Measurements from ENCODE around the gene CRBN.

Gene CRBN

DNA sequence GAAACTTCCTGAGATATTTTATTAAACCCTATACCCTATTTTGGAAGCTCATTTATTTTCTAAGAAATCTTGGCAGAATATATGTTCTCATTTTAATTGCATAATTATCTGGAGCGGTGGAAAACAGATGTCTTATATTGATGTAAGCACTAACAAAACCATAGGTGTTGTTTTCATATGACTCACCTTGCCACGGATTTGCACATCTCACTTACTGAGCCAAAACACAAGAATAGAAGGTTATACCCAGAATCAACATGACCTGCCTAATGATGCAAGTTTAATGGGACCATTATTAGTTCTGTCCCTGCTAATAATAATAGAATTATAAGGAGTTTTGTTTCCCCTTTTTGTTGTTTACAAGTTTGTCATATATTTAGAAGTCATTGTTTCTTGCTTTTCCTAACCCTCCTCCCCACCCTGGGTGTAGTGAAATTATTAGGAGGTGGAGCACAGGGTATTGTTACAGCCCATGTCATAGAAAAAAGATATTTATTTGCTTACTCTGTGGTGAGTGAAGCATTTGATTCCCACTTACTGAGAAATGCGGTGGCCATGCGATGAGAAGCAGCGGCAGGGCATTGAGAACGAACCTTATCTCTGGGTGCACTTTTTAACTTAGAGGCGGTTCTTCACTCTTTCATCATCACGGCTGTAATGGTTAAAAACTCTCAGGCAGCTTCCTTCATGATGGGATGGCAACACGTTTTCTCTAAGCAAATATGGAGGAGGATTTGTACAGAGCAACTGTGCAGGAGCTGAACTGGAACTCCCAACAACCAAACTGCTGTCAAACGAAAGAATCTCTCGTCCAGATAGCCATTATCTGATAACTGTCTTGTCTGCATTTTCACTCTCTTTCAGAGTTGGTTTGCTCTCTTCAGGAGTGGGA lies 69.8 kb downstream of the CRBN start:
- DNase-seq: no peak

DNA sequence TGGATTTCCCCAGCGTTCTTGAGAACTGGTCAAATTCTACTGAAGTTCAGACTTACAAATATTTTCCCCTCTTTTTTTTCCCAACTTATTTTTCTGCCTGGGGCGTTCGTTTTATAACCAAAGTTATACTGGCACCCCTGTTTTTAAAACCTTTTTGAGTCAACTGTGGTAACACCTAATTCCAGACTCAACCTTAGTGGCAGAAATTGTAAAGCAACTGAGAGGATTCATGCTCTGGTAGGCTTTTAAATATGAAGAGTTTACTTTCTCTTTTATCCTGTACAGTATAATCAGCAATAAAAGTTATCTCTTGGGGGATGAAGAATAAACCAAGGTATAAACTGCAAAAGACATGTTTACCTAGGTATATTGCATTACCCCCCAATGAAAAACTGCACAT lies 71.6 kb downstream of the CRBN start:
- DNase-seq: no peak

DNA sequence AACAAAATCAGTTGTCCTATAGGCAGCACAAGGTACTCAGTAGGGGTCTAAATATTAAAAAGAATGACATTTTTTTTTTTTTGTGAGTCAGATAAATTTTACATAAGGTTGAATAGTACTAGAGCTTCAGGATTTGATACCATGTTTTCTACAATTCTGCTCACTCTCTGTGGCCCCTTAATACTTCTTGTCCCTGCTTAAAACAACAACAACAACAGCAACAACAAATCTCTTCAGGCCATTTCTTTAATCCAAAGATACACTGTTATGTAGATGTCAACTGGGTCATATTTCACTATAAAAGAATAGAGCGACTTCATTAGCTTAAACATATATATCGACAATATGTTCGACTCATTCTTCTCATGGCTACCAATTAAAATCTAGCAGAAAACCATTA lies 72.3 kb downstream of the CRBN start:
- DNase-seq: no peak

DNA sequence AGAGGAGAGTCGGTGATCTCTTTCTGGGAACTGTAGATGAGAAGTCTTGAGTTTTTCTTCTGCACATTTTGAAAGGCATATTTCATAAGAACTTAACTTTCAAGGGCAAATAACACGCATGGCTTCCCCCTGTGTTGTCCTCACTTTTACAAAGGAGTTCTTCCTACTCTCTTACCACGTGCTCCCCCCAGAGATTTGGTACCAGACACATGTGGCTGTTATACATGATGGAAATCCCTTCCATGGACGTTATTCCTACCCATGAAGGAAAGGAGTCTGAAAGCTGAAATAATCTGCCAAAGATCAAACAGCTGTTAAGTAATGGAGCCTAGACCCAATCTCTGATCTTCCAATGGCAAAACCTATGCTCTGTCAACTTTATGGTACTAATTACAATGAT lies 73.7 kb downstream of the CRBN start:
- DNase-seq: no peak

- DNase-seq: no peak
Measured at GRCh38 chr3:3105246-3105645, 74.2 kb downstream of the CRBN start.

DNA sequence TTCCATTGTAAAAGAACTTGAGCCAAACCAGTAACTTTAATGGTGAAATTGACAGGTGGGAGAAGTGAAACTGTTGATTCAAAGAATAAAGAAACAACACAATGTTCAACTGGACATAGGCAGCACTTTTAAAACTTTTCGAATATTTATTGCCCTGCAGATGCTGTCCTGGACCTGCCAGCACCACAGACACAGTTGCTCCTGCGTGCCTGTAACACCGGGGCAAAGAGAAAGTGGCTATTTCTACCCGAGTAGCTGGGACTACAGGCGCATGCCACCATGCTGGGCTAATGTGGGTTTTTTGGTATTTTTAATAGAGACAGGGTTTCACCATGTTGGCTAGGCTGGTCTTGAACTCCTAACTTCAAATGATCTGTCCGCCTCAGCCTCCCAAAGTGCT lies 76.7 kb downstream of the CRBN start:
- no peak for DNase-seq

DNA sequence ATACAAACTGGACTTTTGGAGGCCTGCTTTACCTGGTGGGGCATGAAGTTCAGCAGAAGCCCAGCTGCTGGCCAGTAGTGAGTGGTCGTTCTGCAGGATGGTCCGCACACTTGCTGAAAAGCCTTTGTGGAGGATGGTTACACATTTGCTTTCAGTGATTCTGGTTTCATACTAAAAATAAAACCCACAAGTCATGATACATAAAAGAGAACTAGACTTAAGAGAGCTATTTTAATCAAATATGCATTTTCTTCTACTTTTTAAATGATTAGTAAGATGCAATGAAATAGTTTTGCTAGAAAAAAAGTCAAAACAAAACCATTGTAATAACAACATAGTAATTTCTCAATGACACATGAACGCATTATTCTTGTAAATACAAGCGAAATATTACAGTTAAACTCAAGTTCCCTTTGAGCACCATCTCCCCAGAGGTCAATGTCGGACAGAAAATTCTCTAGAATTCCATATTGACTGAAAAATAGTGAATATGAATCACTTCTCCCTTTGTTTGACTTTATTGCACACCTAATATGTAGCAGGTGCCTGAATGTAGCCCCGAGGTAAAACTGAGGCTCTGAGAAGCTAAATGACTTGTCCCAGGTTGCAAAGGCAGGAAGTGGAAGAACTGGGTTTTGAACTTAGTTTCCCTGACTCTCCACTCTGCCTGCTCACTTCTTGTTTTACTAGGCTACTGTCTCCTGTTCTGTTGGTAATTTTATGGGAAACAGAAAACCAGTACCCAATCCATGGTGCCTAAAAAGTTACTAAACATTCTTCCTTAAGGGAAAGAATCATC lies 77.6 kb downstream of the CRBN start:
- no peak for DNase-seq
